Cardiac fibroblast (primary cell): ENCODE data around the gene OAS2.
"Not testable (repeated sequence)": the region's sequence is repeated elsewhere in the genome, so short reads cannot be mapped to it uniquely, and the experiment has no call there.

ENCODE experiments used
- DNase-seq, 2 donors: peaks; one replicate each; pipeline versions ENCODE4 v3.0.0 to v3.0.0-alpha.2; 2010; ENCODE audit warnings: low read depth in 2 of 2
- H3K4me3 ChIP-seq, 2 donors: replicated peaks in 1 of 2; 1 replicate in 1 of 2; 2 replicates in 1 of 2; pipeline ENCODE4 v1.5.1; 2011; ENCODE audit warnings: low read depth in 2 of 2, low read length in 2 of 2, mild to moderate bottlenecking in 2 of 2, moderate library complexity in 1 of 2
- CTCF ChIP-seq: IDR thresholded peaks from one replicate; pipeline ENCODE4 v1.5.1; 2011; ENCODE audit warnings: low read depth, mild to moderate bottlenecking, low read length, inconsistent platforms

Gene OAS2

GRCh38 chr12:112948806-112949205 is 29.5 kb upstream of the OAS2 start:
- no peak overlapping the region for H3K4me3 ChIP-seq
- no peak for DNase-seq

GRCh38 chr12:112950701-112951100 is 27.6 kb upstream of the OAS2 start:
- TF ChIP-seq CTCF, result no peak
- H3K4me3 ChIP-seq, result no peak overlapping the region
- no peak for DNase-seq

More at GRCh38 chr12:112948806-112949205, 29.5 kb upstream of the OAS2 start:
- TF ChIP-seq CTCF, result no peak

GRCh38 chr12:112957125-112957524 is 21.2 kb upstream of the OAS2 start:
- DNase-seq, H3K4me3 ChIP-seq: not testable (repeated sequence)

- TF ChIP-seq CTCF, result no peak
- H3K4me3 ChIP-seq, result no peak overlapping the region
- DNase-seq, result no peak
Measured at GRCh38 chr12:112961074-112961473, 17.2 kb upstream of the OAS2 start.

- H3K4me3 ChIP-seq, result no peak overlapping the region
- TF ChIP-seq CTCF, result no peak
- no peak for DNase-seq
Measured at GRCh38 chr12:112961536-112961935, 16.8 kb upstream of the OAS2 start.

GRCh38 chr12:112962561-112962960 is 15.8 kb upstream of the OAS2 start:
- H3K4me3 ChIP-seq, result no peak overlapping the region
- DNase-seq, result no peak
- no peak for TF ChIP-seq CTCF

GRCh38 chr12:112963227-112963861 is 15.0 kb upstream of the OAS2 start:
- no peak overlapping the region for H3K4me3 ChIP-seq
- no peak for DNase-seq
- no peak for TF ChIP-seq CTCF
